RPMI8226 (cell line): ENCODE measurements around the gene KHNYN.

Source experiments
- DNase-seq: peaks from one replicate; pipeline ENCODE4 v3.0.0-alpha.2; 2015

Gene KHNYN

GRCh38 chr14:24425704-24426103 is 4.0 kb upstream of the KHNYN start:
- DNase-seq, result no peak

DNA sequence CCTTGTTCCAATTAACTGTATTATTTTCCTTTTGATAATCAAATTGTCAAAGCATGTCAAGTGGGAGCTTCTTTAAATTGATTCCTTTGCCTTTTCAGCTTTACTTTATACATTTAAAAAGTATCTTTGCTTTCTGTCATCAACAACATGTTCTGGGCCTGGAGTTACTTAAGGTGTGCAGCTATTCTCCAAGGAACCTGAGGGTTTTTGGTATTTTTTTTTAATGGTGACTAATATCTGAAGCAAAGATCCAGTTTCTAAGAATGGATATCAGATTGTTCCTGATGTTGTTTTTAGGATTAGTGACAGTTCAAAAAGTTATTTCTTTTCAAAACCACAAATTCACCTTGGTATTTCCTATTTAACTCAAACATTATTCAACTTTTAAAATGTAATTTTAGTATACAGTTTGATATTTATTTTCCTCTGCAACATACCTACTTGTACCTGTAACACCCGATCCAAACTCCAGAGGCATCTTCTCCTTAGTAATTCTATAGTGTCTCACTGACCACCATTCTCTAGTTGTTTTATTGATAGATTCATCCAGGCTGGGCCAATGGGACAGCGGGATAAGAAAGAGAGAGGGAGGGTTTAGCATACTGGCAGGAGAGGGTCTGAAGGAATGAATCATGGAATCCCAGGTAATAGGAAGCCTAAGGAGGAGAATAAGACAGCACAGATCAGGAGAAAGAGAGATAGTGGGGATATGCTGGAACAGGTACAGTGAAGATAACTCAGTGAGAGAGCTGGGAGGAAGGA is 3.4 kb upstream of the KHNYN start:
- no peak for DNase-seq

- no peak for DNase-seq
These were observed 2.7 kb upstream of the KHNYN start for GRCh38 chr14:24426912-24427536.

DNA sequence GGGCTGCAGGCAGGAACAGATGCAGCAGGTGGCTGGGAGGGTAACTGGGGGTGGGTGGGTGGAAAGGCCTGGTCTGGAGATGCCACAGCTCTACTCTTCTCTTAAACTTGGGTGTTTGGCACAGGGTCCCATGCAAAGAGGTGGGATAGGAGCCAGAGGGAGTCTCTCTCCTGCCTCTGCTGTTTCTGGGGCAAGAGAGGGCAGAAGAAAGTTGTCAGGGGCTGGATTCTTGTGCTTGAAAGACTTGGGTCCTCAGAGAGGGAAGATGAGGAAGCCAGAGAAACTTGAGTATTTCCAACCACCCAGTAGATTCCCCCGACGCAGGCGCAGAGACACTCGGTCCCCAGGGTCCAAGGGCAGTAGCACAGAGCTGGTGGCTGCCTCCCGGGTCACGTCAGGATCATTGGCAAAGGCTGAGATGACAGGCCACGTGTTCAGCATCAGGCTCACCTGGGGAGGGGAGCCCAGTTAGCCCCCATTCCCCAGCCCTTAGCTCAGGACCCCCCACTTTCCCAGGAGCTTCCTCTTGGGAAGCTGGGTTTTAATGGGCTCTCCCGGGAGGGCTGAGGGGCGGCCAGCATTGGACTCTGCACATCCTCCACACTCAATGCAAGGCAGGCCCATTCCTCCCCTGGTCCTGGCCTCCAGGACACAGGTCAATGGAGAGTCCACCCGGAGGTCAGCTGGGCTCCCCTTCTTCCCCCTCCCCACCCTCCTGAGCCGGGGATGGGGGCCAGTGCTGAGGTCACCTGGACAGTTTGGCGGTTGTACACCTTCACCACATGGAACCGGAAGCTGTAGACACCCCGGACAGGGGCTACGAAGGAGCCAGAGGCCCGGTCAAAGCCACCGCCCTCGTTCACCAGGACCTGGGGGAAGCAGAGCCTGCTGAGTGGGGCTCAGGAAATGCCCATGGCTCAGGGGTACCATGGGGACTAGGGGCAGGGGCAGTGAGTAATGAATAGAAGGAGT is 1.9 kb upstream of the KHNYN start:
- no peak for DNase-seq

GRCh38 chr14:24428628-24429394 is 943 bp upstream of the KHNYN start:
- DNase-seq, result no peak

DNA sequence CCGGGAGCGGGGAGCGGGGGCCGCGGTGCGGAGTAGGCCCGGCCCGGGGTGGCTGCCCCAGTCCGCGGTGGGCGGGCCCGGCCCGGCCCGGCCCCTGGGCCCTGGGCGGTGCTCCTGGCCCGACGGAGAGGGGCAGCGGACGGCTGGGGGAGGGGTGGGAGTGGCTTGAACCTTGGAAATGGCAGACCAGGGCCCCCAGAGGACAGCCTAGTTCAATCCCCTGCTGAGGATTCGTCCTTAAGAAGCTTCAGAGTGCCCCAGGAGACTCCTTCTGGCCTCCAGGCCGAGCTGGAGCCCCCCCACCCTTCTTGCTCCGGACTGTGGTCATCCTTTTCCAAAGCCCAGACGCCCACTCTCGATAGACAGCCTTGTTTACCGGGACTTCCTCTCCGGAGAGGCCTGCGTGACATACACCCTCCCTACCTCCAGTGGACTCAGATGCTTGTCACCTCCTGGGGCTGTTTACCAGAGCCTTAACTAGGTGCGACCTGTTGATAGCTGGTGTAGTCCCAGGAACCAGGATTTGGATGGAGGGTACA is 458 bp downstream of the KHNYN start:
- peak; percentile 49 for DNase-seq

GRCh38 chr14:24430682-24431568 is 1.2 kb downstream of the KHNYN start:
- DNase-seq, result peak; percentile 46

DNA sequence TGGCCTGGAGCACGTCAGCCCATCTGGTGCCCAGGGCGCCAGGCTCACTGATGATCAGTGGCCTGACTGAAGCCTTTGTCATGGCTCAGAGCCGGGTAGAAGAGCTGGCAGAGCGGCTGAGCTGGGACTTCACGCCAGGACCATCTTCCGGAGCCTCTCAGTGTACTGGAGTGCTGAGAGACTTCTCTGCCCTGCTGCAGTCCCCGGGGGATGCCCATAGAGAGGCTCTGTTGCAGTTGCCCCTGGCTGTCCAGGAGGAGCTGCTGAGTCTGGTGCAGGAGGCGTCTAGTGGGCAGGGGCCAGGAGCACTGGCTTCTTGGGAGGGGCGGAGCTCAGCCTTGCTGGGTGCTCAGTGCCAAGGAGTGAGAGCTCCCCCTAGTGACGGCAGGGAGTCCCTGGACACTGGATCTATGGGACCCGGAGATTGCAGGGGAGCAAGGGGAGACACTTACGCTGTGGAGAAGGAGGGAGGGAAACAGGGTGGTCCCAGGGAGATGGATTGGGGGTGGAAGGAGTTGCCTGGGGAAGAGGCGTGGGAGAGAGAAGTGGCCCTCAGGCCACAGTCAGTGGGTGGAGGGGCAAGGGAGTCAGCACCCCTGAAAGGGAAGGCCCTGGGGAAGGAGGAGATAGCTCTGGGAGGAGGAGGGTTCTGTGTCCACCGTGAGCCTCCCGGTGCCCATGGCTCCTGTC is 2.0 kb downstream of the KHNYN start:
- peak; percentile 92 for DNase-seq

GRCh38 chr14:24432259-24433131 is 2.7 kb downstream of the KHNYN start:
- no peak for DNase-seq

DNA sequence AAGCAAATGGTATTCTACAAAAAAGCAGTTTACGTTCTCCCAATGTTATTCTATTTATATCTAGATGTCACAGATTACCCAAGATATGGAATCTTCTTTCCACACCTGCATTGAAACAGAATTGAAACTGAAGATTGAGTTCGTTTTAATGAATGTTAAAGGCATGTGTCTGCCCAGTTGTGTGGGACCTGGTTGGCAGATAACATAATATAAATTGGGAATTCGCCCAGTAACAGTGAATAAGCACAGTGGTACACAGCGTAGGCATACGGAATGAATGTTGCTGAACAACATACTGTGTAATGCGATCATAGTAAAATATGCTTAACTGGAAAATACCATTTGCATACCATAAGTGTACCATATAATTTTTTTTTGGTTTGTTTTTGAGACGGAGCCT is 4.3 kb downstream of the KHNYN start:
- DNase-seq, result no peak

DNA sequence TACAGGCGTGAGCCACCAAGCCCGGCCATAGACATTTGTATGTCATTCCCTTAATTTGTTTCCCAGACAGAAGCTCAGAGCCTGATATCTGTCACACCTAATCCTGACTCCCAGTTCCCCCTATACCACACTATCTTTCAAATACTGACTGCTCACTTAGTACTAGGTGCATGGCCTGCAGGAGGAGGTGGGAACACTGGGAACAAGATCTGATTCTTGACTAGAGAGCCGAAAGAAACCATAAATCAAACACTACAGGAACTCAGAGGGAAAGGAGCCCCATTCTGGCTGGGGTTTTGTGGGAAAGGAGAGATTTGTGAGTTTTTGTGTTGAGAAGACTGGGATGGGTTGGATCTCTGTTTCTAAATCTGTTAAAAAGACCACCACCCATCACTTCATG is 4.9 kb downstream of the KHNYN start:
- no peak for DNase-seq

GRCh38 chr14:24435192-24435810 is 5.5 kb downstream of the KHNYN start:
- no peak for DNase-seq

DNA sequence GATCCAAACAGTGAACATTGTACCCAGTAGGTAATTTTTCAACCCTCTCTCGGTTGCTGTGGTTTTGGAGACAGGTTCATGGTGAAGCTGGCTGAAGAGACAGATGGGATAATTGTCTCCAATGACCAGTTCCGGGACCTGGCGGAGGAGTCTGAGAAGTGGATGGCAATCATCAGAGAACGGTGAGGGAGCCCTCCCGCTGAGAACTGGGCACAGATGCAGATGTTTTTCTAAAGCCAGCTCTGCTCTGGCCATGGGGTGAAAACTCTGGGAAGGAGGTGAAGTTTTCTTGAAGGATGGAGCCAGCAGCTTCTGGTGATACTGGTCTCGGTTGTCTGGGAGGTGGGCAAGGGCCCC is 6.2 kb downstream of the KHNYN start:
- DNase-seq, result no peak

- peak; percentile 52 for DNase-seq
These were observed 6.7 kb downstream of the KHNYN start for GRCh38 chr14:24436355-24437019.

- no peak for DNase-seq
These were observed 7.4 kb downstream of the KHNYN start for GRCh38 chr14:24437020-24437735.

- no peak for DNase-seq
These were observed 7.9 kb downstream of the KHNYN start for GRCh38 chr14:24437736-24438067.

DNA sequence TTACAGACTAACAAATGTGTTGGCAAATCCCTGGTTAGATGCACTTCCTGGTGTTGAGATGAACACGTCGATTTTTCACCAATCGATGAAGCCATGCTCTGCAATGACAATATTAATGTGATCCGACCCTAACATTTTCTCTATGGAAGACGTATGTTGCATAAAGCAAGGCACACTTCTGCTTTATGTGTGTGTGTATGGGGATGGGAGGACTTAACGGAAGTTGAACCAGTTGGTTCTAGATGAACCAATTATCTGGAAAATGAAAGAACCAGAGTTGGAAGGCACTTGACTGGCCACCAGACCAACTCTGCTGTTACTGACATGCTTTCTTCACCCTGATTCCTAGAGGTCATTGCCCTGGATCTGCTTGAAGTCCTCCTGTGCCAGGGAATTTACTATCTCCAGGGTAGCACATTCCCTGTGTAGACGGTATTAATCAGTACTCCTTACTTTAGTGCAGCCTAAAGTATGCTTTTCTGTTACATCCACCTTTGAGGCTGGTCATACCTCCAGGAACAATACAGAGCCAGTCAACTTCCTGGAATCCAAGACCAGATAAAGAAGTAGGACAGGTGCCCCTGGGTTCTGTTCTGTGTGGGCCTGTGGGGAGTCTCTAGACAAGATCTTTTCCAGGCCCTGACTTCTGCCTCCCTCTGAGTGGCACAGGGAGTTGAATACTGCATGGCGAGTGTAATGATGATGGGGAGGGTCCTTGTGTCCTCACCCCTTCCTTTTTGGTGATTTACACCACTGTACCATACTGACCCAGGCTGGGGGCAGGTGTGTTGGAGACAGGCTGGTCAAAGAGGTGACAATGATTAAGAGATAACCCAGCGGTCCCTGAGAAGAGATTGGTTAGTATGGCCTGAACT is 8.7 kb downstream of the KHNYN start:
- DNase-seq, result no peak
